ENCODE data around the gene LRRTM3. TPM values are rescaled to one million over a fixed set of nuclear protein-coding genes. Genes with fewer than 3 reads are reported as not detected.

The LRRTM3 gene
- total and polyA plus RNA-seq, 12 donors = 0.23 to 4.4 (median 1.6) TPM; not detected in 2

DNA sequence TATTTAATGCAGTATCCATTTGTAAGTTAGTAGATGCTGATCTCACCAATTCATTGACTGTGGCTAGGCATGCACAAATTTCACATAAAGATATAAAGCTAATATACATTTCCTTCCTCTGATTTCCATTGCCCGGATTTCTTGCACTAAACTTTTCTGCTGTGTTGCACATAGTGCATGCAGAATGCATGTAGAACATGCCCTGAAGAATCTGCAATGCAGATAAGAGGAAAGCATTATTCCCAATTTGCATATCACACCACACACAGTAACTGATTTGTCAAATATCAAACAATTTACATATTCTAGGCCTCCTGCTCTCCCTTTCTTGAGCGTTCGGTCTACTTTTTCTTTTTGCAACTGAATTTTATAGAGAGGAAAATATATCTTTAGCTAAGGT is 124.2 kb downstream of the LRRTM3 start:
- intact Hi-C loops (cut with DNase I) = no loop called here
- Histone ChIP-seq H3K9me3 (replicated peaks in 1 of 3) (no peaks in the 10 kb centered on the region), H3K27me3 (no peaks in the 10 kb centered on the region), H3K4me1 (replicated peaks in 1 of 2) (no peaks in the 10 kb centered on the region), H3K36me3 (replicated peaks in 1 of 2) (no peaks in the 10 kb centered on the region), H3K4me3 (no peak overlapping the region), H3K27ac (no peak overlapping the region)
- no peak for DNase-seq
- 83 to 93% (median 91%) methylated on average over 3 of the region's 3 CpGs for WGBS, 4 donors
- TF ChIP-seq POLR2A (IDR thresholded peaks at IDR 0.05) = no peak
- TF ChIP-seq, protein P1, sequence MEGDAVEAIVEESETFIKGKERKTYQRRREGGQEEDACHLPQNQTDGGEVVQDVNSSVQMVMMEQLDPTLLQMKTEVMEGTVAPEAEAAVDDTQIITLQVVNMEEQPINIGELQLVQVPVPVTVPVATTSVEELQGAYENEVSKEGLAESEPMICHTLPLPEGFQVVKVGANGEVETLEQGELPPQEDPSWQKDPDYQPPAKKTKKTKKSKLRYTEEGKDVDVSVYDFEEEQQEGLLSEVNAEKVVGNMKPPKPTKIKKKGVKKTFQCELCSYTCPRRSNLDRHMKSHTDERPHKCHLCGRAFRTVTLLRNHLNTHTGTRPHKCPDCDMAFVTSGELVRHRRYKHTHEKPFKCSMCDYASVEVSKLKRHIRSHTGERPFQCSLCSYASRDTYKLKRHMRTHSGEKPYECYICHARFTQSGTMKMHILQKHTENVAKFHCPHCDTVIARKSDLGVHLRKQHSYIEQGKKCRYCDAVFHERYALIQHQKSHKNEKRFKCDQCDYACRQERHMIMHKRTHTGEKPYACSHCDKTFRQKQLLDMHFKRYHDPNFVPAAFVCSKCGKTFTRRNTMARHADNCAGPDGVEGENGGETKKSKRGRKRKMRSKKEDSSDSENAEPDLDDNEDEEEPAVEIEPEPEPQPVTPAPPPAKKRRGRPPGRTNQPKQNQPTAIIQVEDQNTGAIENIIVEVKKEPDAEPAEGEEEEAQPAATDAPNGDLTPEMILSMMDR (IDR thresholded peaks at IDR 0.05) = no peak

DNA sequence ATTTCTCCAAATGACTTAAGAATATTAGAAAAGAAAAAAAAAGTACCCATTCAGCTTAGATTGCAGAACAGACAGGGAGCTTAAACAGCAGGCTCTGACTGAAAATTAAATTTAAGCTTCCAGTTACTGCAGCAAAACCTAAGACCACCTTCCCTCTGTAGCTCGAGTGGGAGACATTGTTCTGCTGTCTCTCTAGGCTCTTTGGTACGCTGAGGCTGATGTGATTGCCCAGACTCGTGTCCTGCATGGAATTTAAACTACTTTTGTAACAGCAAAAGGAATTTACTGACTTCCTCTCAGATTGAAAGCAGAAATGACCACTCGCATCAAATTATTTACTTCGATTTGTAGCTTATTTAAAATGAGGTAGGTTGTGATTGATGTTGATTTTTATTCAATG is 124.6 kb downstream of the LRRTM3 start:
- Histone ChIP-seq H3K4me3 (no peak overlapping the region), H3K36me3 (replicated peaks in 1 of 2) (no peaks in the 10 kb centered on the region), H3K9me3 (replicated peaks in 1 of 3) (no peaks in the 10 kb centered on the region), H3K27ac (no peak overlapping the region), H3K27me3 (no peaks in the 10 kb centered on the region), H3K4me1 (replicated peaks in 1 of 2) (no peaks in the 10 kb centered on the region)
- WGBS, 4 donors = 70 to 77% (median 72%) methylated on average over 5 of the region's 5 CpGs
- no peak for DNase-seq
- intact Hi-C loops (cut with DNase I) = no loop called here
- TF ChIP-seq, protein P1 (IDR thresholded peaks at IDR 0.05) = no peak
- no peak for TF ChIP-seq POLR2A (IDR thresholded peaks at IDR 0.05)

DNA sequence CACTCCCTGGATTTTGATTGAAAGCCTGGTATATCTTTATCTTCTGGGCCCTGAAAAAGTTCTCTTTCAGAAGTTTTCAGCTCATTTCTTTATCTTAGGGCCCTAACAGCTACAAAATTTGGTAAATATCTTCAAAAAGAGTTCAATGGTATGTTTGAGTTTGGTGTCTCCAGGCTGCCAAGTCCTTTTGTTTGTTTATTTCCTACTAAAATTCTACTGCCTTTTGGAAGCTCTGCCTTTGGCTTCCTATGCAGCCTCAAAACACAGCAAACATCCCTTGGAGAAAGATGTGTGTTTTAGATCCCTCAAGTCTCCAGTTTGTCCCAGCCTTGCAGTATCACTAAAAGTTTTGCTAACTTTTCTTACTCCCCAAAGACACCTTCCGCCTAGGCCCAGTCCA is 146.8 kb downstream of the LRRTM3 start:
- no peak overlapping the region for H3K27ac ChIP-seq
- H3K4me1 ChIP-seq (replicated peaks in 1 of 2) = no peaks in the 10 kb centered on the region
- intact Hi-C loops (cut with DNase I) = no loop called here
- H3K9me3 ChIP-seq (replicated peaks in 1 of 3) = no peaks in the 10 kb centered on the region
- 88 to 96% (median 93%) methylated on average over 1 of the region's 1 CpG for WGBS, 4 donors
- H3K4me3 ChIP-seq = no peak overlapping the region
- no peaks in the 10 kb centered on the region for H3K36me3 ChIP-seq (replicated peaks in 1 of 2)
- DNase-seq = no peak
- TF ChIP-seq POLR2A (IDR thresholded peaks at IDR 0.05) = no peak
- TF ChIP-seq, protein P1 (IDR thresholded peaks at IDR 0.05) = no peak
- no peaks in the 10 kb centered on the region for H3K27me3 ChIP-seq

DNA sequence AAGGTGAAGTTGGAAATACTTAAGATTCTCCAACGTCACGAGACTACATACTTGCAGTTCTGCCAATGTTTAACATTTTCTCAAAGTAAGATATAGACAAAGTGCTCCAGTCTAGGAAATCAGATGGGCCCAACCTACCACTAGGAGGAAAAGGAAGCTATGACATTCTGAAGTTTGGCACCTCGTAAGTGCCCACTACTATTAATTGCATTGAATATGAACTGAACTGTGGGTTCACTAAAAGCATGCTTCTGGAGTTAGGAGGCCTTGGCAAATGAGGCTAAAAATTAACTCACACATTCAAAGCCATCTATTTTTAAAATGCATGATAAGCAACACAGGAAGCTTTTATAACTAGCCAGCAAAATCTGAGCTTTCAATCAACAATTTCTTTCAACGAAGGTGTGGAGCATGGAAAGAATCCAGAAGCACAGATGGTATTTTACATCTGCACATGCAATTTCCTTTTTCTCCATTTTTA is 149.7 kb downstream of the LRRTM3 start:
- intact Hi-C loops (cut with DNase I) = no loop called here
- no peaks in the 10 kb centered on the region for H3K27me3 ChIP-seq
- H3K9me3 ChIP-seq (replicated peaks in 1 of 3) = no peaks in the 10 kb centered on the region
- TF ChIP-seq, protein P1 (IDR thresholded peaks at IDR 0.05) = no peak
- no peak for TF ChIP-seq POLR2A (IDR thresholded peaks at IDR 0.05)
- no peak overlapping the region for H3K4me3 ChIP-seq
- no peaks in the 10 kb centered on the region for H3K36me3 ChIP-seq (replicated peaks in 1 of 2)
- no peaks in the 10 kb centered on the region for H3K4me1 ChIP-seq (replicated peaks in 1 of 2)
- no peak for DNase-seq
- no peak overlapping the region for H3K27ac ChIP-seq
- 52 to 65% (median 60%) methylated on average over 4 of the region's 4 CpGs for WGBS, 4 donors

Data from adrenal gland (tissue), 12 donors.